Measurements from ENCODE around the gene OR4P4. TPM values are rescaled to one million over a fixed set of nuclear protein-coding genes. Genes with fewer than 3 reads are reported as not detected.

Gene OR4P4
- polyA plus RNA-seq: not detected

GRCh38 chr11:55634813-55635212 is at the start of gene OR4P4:
OR4P4 (plus strand) TSS chr11:55635113.
- no peak for DNase-seq
- no peak within 1 kb of the TSS for H3K27ac Mint-ChIP-seq

DNA sequence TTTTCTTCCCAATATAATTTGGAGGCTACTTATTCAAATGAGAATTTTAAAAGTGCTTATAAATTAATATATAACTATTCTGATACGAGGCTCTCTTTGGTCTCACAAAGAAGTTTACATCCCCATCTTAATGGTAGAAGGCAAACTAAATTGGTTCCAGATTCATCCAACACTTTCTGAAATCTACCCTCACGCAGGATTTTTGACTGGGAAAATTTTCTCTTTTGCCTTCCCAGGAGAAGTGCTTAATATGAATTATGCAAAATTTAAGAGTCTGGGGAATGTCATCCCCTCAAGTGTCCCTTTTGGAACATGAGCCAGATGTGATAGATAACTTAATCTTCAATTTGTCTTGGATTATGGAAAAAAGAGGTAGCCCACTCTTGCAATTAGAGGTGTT is 27.4 kb upstream of the OR4P4 start, which contains the start of gene OR4C11:
Gene OR4C11, minus strand, starts transcription at position 101 of the 400 bp plus-strand sequence. CDS start 3,272 bp downstream, outside the sequence.
- H3K27ac Mint-ChIP-seq: no peak within 1 kb of the TSS
- H3K27me3 Mint-ChIP-seq (ENCODE audit: low read depth in 3 of 3): no peaks in the 10 kb centered on the region
- H3K4me3 Mint-ChIP-seq: no peak within 1 kb of the TSS
- H3K9me3 Mint-ChIP-seq: peaks cover 0 to 42% (median 8%) of the 10 kb centered on the region in 6 donors
- DNase-seq: no peak
- no peaks in the 10 kb centered on the region for H3K36me3 Mint-ChIP-seq
- H3K4me1 Mint-ChIP-seq: no peaks in the 10 kb centered on the region

More at GRCh38 chr11:55634813-55635212, at the start of gene OR4P4:
- H3K36me3 Mint-ChIP-seq: no peaks in the 10 kb centered on the region
- peaks cover 6 to 40% (median 19%) of the 10 kb centered on the region in 6 donors for H3K9me3 Mint-ChIP-seq
- H3K27me3 Mint-ChIP-seq (ENCODE audit: low read depth in 3 of 3): no peaks in the 10 kb centered on the region
- no peak within 1 kb of the TSS for H3K4me3 Mint-ChIP-seq
- no peaks in the 10 kb centered on the region for H3K4me1 Mint-ChIP-seq

GRCh38 chr11:55624531-55624930 is 10.4 kb upstream of the OR4P4 start:
- no peaks in the 10 kb centered on the region for H3K4me1 Mint-ChIP-seq
- H3K27ac Mint-ChIP-seq: no peak overlapping the region
- DNase-seq: no peak
- peaks cover 0 to 4% (median 0%) of the 10 kb centered on the region in 3 donors for H3K36me3 Mint-ChIP-seq
- peaks cover 0 to 3% (median 0%) of the 10 kb centered on the region in 3 donors for H3K27me3 Mint-ChIP-seq (ENCODE audit: low read depth in 3 of 3)
- H3K9me3 Mint-ChIP-seq: peaks cover 18 to 71% (median 38%) of the 10 kb centered on the region in 6 donors
- no peak overlapping the region for H3K4me3 Mint-ChIP-seq

DNA sequence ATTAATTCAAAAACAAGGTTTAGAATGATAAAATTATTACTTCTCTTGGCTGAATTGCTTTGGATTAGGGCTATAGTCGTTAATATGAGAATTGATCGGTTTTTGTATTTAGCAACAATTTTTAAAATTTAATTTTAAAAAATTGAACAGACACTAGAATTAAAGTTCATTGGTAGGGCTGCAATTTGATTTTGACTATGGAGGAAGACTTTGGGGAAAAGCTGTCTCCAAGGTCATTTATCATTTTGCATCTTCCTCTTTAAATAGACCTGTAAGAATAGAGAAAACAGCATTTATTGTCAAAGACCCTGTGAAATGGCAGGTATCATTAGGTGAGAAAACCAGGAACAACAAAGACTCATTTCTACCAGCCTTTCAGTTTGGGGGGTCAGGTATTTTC is 13.1 kb downstream of the OR4P4 start, which contains the start of gene OR4S2:
Gene OR4S2, plus strand, starts transcription at position 301 of the 400 bp plus-strand sequence. CDS start 2,577 bp downstream, outside the sequence.
- DNase-seq: no peak
- Mint-ChIP-seq H3K4me1 (no peaks in the 10 kb centered on the region), H3K4me3 (no peak within 1 kb of the TSS), H3K9me3 (peaks cover 0 to 51% (median 12%) of the 10 kb centered on the region in 6 donors), H3K27me3 (ENCODE audit: low read depth in 3 of 3) (no peaks in the 10 kb centered on the region), H3K36me3 (no peaks in the 10 kb centered on the region), H3K27ac (no peak within 1 kb of the TSS)

- Mint-ChIP-seq H3K27ac (no peak overlapping the region), H3K4me3 (no peak overlapping the region), H3K36me3 (no peaks in the 10 kb centered on the region), H3K4me1 (no peaks in the 10 kb centered on the region), H3K27me3 (ENCODE audit: low read depth in 3 of 3) (no peaks in the 10 kb centered on the region), H3K9me3 (peaks cover 4 to 43% (median 13%) of the 10 kb centered on the region in 6 donors)
- DNase-seq: no peak
Observed at GRCh38 chr11:55652560-55652959, 17.6 kb downstream of the OR4P4 start.

- DNase-seq: no peak
- no peak overlapping the region for H3K27ac Mint-ChIP-seq
- H3K4me3 Mint-ChIP-seq: no peak overlapping the region
- peaks cover 4 to 41% (median 14%) of the 10 kb centered on the region in 6 donors for H3K9me3 Mint-ChIP-seq
- no peaks in the 10 kb centered on the region for H3K36me3 Mint-ChIP-seq
- no peaks in the 10 kb centered on the region for H3K27me3 Mint-ChIP-seq (ENCODE audit: low read depth in 3 of 3)
- no peaks in the 10 kb centered on the region for H3K4me1 Mint-ChIP-seq
Observed at GRCh38 chr11:55655096-55655495, 20.2 kb downstream of the OR4P4 start.

- peaks cover 4 to 41% (median 13%) of the 10 kb centered on the region in 6 donors for H3K9me3 Mint-ChIP-seq
- no peak for DNase-seq
- no peaks in the 10 kb centered on the region for H3K27me3 Mint-ChIP-seq (ENCODE audit: low read depth in 3 of 3)
- no peaks in the 10 kb centered on the region for H3K4me1 Mint-ChIP-seq
- no peak overlapping the region for H3K27ac Mint-ChIP-seq
- H3K36me3 Mint-ChIP-seq: no peaks in the 10 kb centered on the region
- no peak overlapping the region for H3K4me3 Mint-ChIP-seq
Observed at GRCh38 chr11:55658031-55658573, 23.2 kb downstream of the OR4P4 start.

GRCh38 chr11:55658608-55659007 is 23.7 kb downstream of the OR4P4 start:
- Mint-ChIP-seq H3K27ac (no peak overlapping the region), H3K4me3 (no peak overlapping the region), H3K9me3 (peaks cover 4 to 36% (median 14%) of the 10 kb centered on the region in 6 donors), H3K27me3 (ENCODE audit: low read depth in 3 of 3) (no peaks in the 10 kb centered on the region), H3K36me3 (no peaks in the 10 kb centered on the region), H3K4me1 (no peaks in the 10 kb centered on the region)
- no peak for DNase-seq

- H3K9me3 Mint-ChIP-seq: peaks cover 0 to 41% (median 20%) of the 10 kb centered on the region in 6 donors
- H3K27ac Mint-ChIP-seq: no peak within 1 kb of the TSS
- no peak within 1 kb of the TSS for H3K4me3 Mint-ChIP-seq
- H3K36me3 Mint-ChIP-seq: peaks cover 0 to 3% (median 0%) of the 10 kb centered on the region in 3 donors
- DNase-seq: no peak
- H3K4me1 Mint-ChIP-seq: no peaks in the 10 kb centered on the region
- peaks cover 0 to 1% (median 0%) of the 10 kb centered on the region in 3 donors for H3K27me3 Mint-ChIP-seq (ENCODE audit: low read depth in 3 of 3)
Observed at GRCh38 chr11:55661901-55662300, 27.0 kb downstream of the OR4P4 start, which contains the start of gene OR4C6. OR4C6 (plus strand) TSS chr11:55662201; CDS start chr11:55665167, 2,966 bp downstream.

GRCh38 chr11:55669376-55669775 is 34.5 kb downstream of the OR4P4 start:
- H3K36me3 Mint-ChIP-seq: peaks cover 0 to 3% (median 0%) of the 10 kb centered on the region in 3 donors
- no peak overlapping the region for H3K4me3 Mint-ChIP-seq
- DNase-seq: no peak
- H3K9me3 Mint-ChIP-seq: peaks cover 4 to 26% (median 13%) of the 10 kb centered on the region in 6 donors
- no peak overlapping the region for H3K27ac Mint-ChIP-seq
- H3K4me1 Mint-ChIP-seq: no peaks in the 10 kb centered on the region
- H3K27me3 Mint-ChIP-seq (ENCODE audit: low read depth in 3 of 3): peaks cover 0 to 1% (median 0%) of the 10 kb centered on the region in 3 donors

GRCh38 chr11:55673860-55674259 is 38.9 kb downstream of the OR4P4 start:
- no peaks in the 10 kb centered on the region for H3K4me1 Mint-ChIP-seq
- no peaks in the 10 kb centered on the region for H3K36me3 Mint-ChIP-seq
- peaks cover 0 to 29% (median 10%) of the 10 kb centered on the region in 6 donors for H3K9me3 Mint-ChIP-seq
- H3K27me3 Mint-ChIP-seq (ENCODE audit: low read depth in 3 of 3): no peaks in the 10 kb centered on the region
- no peak overlapping the region for H3K27ac Mint-ChIP-seq
- DNase-seq: no peak
- no peak overlapping the region for H3K4me3 Mint-ChIP-seq

Other genes starting within 250 kb of the OR4P4 start
- gene OR4C15, start 80.6 kb upstream of the OR4P4 start, polyA plus RNA-seq: not detected
- gene OR4C16, start 63.0 kb upstream of the OR4P4 start, polyA plus RNA-seq: not detected
- gene OR4C11, start 27.5 kb upstream of the OR4P4 start, polyA plus RNA-seq: not detected
- not detected for gene OR4S2, start 13.2 kb downstream of the OR4P4 start, polyA plus RNA-seq
- gene OR4C6, start 27.1 kb downstream of the OR4P4 start, polyA plus RNA-seq: not detected
- not detected for gene OR5D13, start 138.3 kb downstream of the OR4P4 start, polyA plus RNA-seq
- not detected for gene OR5D14, start 160.4 kb downstream of the OR4P4 start, polyA plus RNA-seq
- not detected for gene OR5L1, start 176.3 kb downstream of the OR4P4 start, polyA plus RNA-seq
- gene OR5D18, start 184.5 kb downstream of the OR4P4 start, polyA plus RNA-seq: not detected
- gene OR5L2, start 192.1 kb downstream of the OR4P4 start, polyA plus RNA-seq: not detected
- not detected for gene OR5D16, start 203.6 kb downstream of the OR4P4 start, polyA plus RNA-seq
- gene TRIM51, start 248.2 kb downstream of the OR4P4 start, polyA plus RNA-seq: not detected

Measured in immature natural killer cell (primary cell).